DND-41 (cell line): ENCODE data around the gene NEDD9.

Source experiments
- ATAC-seq: fragments of 200-7000 bp; cut with Tn5 transposase; 3 replicates; pipeline ENCODE4 v1.9.1; 2021; ENCODE audit warnings: low read depth; ENCODE audit not compliant: insufficient read depth
- DNase-seq: peaks from one replicate; pipeline ENCODE4 v3.0.0-alpha.2; 2020
- H2AFZ ChIP-seq: 2 replicates; pipeline ENCODE4 v1.6.0; 2012; ENCODE audit warnings: low read depth, low read length
- H3K27ac ChIP-seq: 2 replicates; pipeline ENCODE4 v1.5.1; 2012; ENCODE audit warnings: low read length, inconsistent platforms
- H3K27me3 ChIP-seq: fragments of 200-600 bp; sonication (generic); 2 replicates; pipeline ENCODE4 v1.6.0; 2012; ENCODE audit warnings: low read length, mild to moderate bottlenecking, inconsistent platforms; ENCODE audit not compliant: insufficient read depth, poor library complexity
- H3K36me3 ChIP-seq: 2 replicates; pipeline ENCODE4 v1.5.1; 2012; ENCODE audit warnings: low read length, inconsistent platforms; ENCODE audit not compliant: insufficient read depth
- H3K4me1 ChIP-seq: 2 replicates; pipeline ENCODE4 v1.5.1; 2012; ENCODE audit warnings: mild to moderate bottlenecking, low read length; ENCODE audit not compliant: insufficient read depth
- H3K4me2 ChIP-seq: 2 replicates; pipeline ENCODE4 v1.6.0; 2012; ENCODE audit warnings: mild to moderate bottlenecking, moderate library complexity, low read length, inconsistent platforms; ENCODE audit not compliant: insufficient read depth
- H3K4me3 ChIP-seq, 2 experiments: fragments of 200-600 bp in 1 of 2; shearing (Covaris generic) in 1 of 2; 2 replicates each; pipeline ENCODE4 v1.5.1; 2012 to 2016; ENCODE audit warnings: inconsistent platforms in 2 of 2, low read length in 2 of 2, mild to moderate bottlenecking in 2 of 2, low read depth in 1 of 2, moderate library complexity in 1 of 2
- H3K79me2 ChIP-seq: 2 replicates; pipeline ENCODE4 v1.6.0; 2012; ENCODE audit warnings: low read length, inconsistent platforms; ENCODE audit not compliant: insufficient read depth
- H3K9ac ChIP-seq: 2 replicates; pipeline ENCODE4 v1.6.0; 2012; ENCODE audit warnings: low read depth, mild to moderate bottlenecking, inconsistent platforms, low read length, moderate library complexity
- H3K9me3 ChIP-seq: 2 replicates; pipeline ENCODE4 v1.5.1; 2012; ENCODE audit warnings: low read length, moderate library complexity, mild to moderate bottlenecking, inconsistent platforms; ENCODE audit not compliant: insufficient read depth, severe bottlenecking
- H4K20me1 ChIP-seq: 2 replicates; pipeline ENCODE4 v1.6.0; 2012; ENCODE audit warnings: low read length; ENCODE audit not compliant: insufficient read depth
- CTCF ChIP-seq: IDR thresholded peaks from 2 replicates; pipeline ENCODE4 v1.5.1; 2012; ENCODE audit warnings: borderline replicate concordance, low read length, moderate library complexity, mild to moderate bottlenecking; ENCODE audit not compliant: poor library complexity, severe bottlenecking; ENCODE audit errors: extremely low read depth
- EZH2 ChIP-seq: IDR thresholded peaks from 3 replicates; pipeline ENCODE4 v1.6.1; 2012; ENCODE audit warnings: borderline replicate concordance, low read depth, mild to moderate bottlenecking, moderate library complexity, low read length, inconsistent platforms; ENCODE audit not compliant: severe bottlenecking

The NEDD9 gene

GRCh38 chr6:11251553-11252360, 19.3 kb upstream of the NEDD9 start:
- H3K27ac ChIP-seq: no peak overlapping the region
- ATAC-seq: no peak

GRCh38 chr6:11250108-11250507, 17.6 kb upstream of the NEDD9 start:
- no peak overlapping the region for H3K4me2 ChIP-seq
- no peak overlapping the region for H3K4me3 ChIP-seq
- ATAC-seq (no peak), DNase-seq (no peak)
- H3K4me1 ChIP-seq: no peaks in the 10 kb centered on the region
- TF ChIP-seq EZH2 (no peak), CTCF (no peak)
- no peak overlapping the region for H3K27ac ChIP-seq
- no peaks in the 10 kb centered on the region for H3K79me2 ChIP-seq
- no peaks in the 10 kb centered on the region for H3K9me3 ChIP-seq
- H3K27me3 ChIP-seq: no peaks in the 10 kb centered on the region
- H2AFZ ChIP-seq: no peak overlapping the region
- H3K9ac ChIP-seq: no peak overlapping the region
- H4K20me1 ChIP-seq: no peaks in the 10 kb centered on the region
- H3K36me3 ChIP-seq: no peaks in the 10 kb centered on the region; the same call in 1 of the 2 replicates

More at GRCh38 chr6:11251553-11252360, 19.3 kb upstream of the NEDD9 start:
- TF ChIP-seq EZH2 (no peak), CTCF (no peak)
- no peak overlapping the region for H2AFZ ChIP-seq
- H3K79me2 ChIP-seq: no peaks in the 10 kb centered on the region
- H3K36me3 ChIP-seq: no peaks in the 10 kb centered on the region; the same call in 1 of the 2 replicates
- no peaks in the 10 kb centered on the region for H3K27me3 ChIP-seq
- no peak overlapping the region for H3K4me3 ChIP-seq
- H3K9me3 ChIP-seq: no peaks in the 10 kb centered on the region
- no peak overlapping the region for H3K4me2 ChIP-seq
- no peak overlapping the region for H3K9ac ChIP-seq
- no peaks in the 10 kb centered on the region for H3K4me1 ChIP-seq
- H4K20me1 ChIP-seq: no peaks in the 10 kb centered on the region
- DNase-seq: no peak

GRCh38 chr6:11248974-11249761, 16.7 kb upstream of the NEDD9 start:
- H3K27ac ChIP-seq: no peak overlapping the region
- no peak overlapping the region for H3K4me2 ChIP-seq
- no peaks in the 10 kb centered on the region for H3K79me2 ChIP-seq
- no peak for ATAC-seq
- H3K4me1 ChIP-seq: no peaks in the 10 kb centered on the region
- H2AFZ ChIP-seq: no peak overlapping the region
- H4K20me1 ChIP-seq: no peaks in the 10 kb centered on the region
- TF ChIP-seq CTCF: no peak
- TF ChIP-seq EZH2: no peak
- H3K9ac ChIP-seq: no peak overlapping the region
- no peak for DNase-seq
- no peaks in the 10 kb centered on the region for H3K27me3 ChIP-seq
- H3K9me3 ChIP-seq: no peaks in the 10 kb centered on the region
- H3K36me3 ChIP-seq: no peaks in the 10 kb centered on the region; the same call in 1 of the 2 replicates
- H3K4me3 ChIP-seq: no peak overlapping the region
